ENCODE measurements around the gene VAV1.

GRCh38 chr19:6851359-6851758, 78.9 kb downstream of the VAV1 start:
- TF ChIP-seq CTCF (IDR thresholded peaks at IDR 0.05) (no peak), ZFX (IDR thresholded peaks at IDR 0.05; ENCODE audit: borderline replicate concordance) (no peak)
